ENCODE measurements around the gene ATF6B.
"Not testable (repeated sequence)": the region's sequence is repeated elsewhere in the genome, so short reads cannot be mapped to it uniquely, and the experiment has no call there.

Gene ATF6B

DNA sequence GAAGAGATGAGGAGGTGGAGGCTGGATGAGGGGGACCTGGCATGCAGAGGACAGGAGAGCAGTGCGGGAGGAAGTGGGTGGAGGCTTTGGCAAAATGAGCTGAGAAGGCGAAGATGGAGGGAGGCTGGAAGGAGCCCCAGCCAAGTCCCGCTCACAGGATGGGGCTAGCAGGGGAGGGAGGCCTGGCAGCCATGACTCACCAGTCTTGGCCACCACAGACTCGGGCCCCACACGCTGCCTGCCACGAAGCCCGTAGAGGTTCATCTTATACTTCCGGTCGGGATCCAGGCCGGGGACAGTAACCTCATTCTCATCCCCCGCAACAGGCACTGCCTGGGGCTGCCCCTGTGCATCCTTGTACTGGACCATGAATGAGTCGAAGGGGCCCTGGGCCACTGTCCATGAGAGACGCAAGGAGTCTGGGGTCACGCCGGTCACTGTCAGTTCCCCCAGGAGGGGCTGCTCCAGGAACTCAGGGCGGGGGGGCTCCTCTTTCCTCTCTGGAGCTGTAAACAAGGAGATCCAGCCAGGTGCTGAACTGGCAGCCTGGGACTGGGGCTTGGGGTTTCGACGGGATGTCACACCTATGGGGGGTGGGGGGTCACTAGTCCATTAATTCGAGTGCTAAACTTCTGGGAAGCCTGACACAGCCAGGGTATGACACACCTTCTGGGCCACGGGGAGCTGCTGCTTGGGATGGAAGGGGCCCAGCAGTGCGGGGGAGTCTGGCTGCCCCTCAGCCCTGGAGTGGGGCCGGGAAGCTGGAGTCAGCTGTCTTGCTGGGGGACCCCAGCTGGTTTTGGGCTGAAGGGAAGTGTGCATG, 46.7 kb downstream of the ATF6B start:
- DNase-seq (ENCODE audit: low spot score): no peak

DNA sequence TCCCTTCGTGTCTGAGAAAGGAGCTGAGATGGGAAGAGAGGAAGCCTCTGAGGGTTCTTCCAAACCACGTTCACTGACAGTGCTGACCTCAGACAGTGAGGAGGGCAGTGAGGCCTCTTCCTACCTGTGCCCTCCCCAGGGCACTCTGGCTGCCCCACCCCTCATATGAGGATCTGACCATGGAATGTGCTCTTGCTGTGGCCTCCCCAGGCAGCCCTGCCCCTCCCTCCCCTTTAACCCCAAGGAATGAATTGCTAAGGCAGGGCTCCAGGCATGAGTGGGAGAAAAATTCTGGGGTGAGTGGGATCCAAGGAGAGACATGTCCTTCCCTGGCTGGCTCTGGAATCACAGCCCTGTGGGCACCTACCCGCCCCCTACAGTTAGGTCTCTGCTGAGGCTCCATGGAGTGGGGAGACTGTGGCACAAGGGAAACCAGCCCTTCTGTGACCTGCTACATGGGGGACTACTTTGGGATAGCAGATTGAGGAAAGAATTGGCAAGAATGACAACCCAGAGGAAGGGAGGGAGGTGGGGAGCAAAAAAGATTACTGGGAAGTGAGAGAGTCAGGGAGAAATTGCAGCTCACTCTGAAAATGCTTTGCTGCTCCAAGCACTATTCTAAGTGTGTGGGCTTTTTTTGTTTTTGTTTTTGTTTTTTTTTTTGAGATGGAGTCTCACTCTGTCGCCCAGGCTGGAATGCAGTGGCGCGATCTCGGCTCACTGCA, 48.3 kb downstream of the ATF6B start:
- DNase-seq (ENCODE audit: low spot score): no peak

DNA sequence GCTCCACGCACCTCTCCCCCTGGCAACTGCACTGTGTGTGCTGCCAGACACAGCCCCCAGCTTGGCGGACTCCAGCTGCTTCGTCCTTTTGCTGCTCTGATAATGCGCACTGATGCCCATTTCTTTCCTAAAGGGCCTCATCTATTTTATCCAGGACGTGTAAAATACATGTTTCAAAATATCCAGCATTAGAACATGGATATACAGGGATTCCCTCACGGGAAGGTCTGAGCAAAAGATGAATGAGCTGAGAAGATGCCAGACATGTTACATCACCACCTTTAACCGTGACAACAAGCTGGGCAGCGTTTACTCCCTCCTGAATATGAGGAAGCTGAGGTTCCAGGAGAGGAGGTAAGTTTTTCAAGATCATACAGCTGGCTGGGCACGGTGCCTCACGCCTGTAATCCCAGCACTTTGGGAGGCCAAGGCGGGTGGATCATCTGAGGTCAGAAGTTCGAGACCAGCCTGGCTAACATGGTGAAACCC, 51.7 kb downstream of the ATF6B start:
- DNase-seq (ENCODE audit: low spot score): no peak

DNA sequence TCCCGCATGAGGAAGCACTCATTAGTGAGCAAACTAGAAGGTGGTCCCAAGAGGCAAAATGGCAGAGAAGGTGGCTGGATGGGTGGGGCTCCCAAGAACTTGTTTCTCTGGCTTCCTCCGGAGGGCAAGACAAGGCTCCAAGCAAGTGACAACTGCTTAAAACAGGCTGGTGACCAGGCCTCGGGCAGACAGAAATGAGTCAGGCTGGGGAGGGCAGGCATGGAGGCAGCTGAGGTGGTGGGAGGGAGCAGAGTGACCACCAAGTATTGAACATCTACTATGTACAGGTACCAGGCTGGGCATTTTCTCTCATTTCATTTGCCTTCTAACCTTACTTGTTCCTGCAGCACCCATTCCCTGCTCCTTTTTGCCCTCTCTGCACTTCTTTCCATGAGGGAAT, 52.3 kb downstream of the ATF6B start:
- DNase-seq (ENCODE audit: low spot score): no peak

DNA sequence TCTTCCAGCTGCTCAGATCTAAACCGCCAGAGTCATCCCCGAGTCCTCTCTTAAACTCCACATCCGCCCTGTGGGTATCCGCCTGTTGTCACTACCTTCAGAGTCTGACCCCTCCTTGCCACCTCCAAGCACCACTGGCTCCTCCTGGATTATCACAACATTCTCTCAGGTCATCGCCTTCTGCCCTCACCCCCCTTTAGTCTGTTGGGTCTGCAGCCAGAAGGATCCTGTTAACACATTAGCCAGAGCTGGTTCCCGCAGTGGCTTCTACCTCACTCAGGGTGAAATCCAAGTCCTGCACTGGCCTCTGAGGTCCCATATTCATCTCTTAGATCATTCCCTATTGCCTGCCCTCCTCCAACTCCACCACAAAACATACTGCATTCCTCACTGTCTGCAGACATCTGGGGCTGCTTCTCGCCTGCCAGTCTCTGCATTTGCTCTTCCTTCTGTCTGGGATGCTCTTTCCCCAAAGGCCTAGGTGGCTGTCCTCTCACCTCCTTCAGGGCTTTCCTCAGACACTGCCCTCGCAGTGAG, 53.0 kb downstream of the ATF6B start:
- DNase-seq (ENCODE audit: low spot score): no peak

DNA sequence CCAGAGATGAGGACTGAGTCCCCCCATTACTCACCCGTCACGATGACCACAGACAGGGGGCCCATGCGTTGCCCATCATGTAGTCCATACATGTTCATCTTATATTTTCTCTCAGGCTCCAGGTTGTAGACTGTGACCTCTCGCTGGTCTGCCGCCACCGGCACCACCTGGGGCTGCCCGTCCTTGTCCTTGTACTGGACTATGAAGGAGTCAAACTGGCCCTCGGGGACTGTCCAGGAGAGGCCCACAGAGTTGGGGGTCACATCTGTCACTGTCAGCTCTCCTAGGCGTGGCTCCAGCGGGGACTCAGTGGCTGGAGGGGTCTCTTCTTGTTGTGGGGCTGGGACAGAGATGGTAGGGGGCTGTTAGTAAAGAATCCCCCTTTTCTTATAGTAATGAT, 54.4 kb downstream of the ATF6B start:
- DNase-seq (ENCODE audit: low spot score): no peak

DNA sequence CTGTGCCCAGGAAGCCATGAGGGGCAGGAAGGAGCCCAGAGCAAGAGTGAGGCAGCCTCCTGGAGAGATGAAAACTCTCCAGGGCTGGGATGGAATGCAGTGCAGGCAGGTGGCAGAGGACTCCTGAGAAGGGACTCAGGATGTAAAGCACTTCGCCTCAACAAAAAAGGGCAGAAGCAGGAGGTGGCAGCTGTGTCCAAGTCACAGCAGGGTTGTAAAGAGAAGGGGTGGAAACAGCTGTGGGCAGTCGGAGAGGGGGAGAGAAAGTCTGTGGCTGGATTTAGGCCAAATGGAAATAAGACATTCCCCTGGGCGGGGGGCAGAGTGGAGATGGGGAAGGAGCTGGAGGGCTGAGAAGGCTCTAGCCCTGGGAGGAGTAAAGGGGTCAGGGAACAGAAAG, 54.9 kb downstream of the ATF6B start:
- no peak for DNase-seq (ENCODE audit: low spot score)

DNA sequence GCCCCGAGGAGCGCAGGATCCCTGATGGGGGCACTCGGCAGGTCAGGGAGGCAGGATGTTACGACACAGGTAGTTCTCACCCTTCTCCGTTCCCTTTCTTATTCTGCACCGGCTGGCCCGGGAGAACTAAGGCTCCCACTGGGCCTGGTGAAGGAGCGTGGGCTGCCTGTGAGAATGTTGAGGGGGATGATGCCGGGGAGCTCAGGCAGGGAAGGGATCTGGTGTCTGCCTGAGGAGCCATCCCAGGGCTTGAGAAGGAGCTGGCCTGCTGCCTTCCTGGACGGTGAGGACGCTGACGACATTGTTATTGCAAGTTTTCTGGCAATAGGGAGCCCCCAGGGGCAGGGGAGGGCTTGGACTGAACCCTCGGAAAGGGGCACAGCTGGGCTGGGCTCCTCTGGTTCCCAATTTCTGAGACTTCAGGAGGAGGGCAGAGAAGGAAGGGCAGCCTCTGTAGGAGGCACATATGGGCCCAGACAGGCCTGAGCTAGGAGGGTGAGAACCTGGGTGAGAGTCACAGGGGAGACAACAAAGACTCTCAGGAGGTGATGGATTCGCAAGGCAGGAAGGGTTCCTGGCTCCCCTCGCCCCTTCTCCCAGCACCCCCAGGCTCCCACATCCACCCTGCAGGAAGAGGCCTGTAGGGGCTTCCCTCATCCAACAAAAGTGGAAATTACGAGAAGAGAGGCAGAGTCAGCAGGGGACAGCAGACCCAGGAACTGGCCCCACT, 57.1 kb downstream of the ATF6B start:
- no peak for DNase-seq (ENCODE audit: low spot score)

DNA sequence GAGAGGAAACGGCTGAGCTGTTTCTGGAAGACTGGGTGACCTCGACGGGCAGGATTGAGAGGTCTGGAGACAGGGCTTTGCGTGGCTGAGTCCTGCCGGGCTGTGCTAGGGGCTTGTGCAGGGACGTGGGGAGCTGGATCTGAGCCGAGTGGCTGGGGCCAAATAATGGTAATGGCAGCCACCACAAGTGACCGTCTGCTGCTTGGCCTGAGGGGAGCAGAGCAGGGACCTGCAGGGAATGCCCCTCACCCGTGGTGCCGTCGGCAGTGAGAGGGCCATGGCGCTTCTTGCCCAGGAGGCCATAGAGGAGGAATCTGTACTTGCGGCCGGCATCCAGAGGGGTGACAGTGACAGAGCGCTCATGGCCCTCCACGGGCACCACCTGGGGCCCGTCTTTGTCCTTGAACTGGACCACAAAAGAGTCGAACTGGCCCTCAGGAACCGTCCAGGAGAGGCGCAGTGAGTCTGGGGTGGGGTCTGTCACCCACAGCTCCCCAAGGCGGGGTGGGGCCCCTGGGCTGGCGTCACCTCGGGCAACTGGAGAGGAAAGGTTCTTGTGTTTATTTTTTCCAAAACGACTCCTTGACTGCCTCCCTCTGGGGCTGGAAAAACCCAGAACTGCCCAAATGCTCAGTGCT, 58.0 kb downstream of the ATF6B start:
- no peak for DNase-seq (ENCODE audit: low spot score)

DNA sequence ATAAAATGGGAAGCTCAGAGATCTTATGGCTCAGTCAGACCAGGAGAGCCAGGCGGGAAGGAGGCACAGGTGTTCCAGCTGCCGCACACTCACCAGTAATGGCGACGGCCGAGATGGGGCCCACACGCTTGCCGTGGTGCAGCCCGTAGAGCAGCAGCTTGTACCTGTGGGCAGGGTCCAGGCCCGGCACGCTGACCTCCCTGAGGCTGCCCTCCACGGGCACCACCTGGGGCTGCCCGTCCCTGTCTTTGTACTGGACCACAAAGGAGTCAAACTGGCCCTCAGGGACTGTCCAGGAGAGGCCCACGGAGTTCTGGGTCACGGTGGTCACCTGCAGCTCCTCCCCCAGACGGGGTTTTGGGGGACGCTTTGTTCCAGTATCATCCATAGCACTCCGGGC, 58.6 kb downstream of the ATF6B start:
- no peak for DNase-seq (ENCODE audit: low spot score)

DNA sequence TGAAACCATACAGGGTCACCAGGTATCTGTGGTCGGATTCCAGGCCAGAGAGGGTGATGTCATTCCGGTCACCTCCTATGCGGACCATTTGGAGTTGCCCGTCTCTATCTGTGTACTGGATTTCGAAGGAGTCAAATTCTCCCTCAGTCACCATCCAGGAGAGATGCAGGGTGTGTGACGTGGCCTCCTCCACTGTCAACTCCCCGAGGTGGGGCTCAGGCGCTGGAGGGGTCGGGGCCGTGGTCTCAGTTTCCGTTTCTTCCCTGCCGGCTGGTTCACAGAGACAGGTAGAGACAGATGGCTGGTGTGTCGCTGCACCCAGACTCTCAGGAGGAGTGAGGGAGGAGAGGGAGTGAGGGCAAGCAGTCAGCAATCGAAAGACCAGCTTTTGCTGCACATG, 59.2 kb downstream of the ATF6B start:
- no peak for DNase-seq (ENCODE audit: low spot score)

DNA sequence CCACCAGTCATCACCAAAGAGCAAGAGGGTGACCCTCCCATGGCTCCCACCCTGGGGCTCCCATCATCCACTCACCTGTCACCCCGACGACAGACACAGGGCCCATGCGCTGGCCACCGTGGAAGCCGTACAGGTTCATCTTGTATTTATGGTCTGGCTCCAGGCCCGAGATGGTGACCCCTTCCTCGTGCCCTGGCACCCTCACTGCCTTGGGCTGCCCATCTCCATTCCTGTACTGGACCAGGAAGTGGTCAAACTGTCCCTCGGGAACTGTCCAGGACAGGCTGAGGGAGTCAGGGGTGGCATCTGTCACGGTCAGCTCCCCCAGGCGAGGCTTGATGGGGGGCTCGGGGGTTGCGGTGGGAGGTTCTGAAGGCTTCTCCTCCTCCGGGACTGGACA, 59.7 kb downstream of the ATF6B start:
- DNase-seq (ENCODE audit: low spot score): not testable (repeated sequence)

DNA sequence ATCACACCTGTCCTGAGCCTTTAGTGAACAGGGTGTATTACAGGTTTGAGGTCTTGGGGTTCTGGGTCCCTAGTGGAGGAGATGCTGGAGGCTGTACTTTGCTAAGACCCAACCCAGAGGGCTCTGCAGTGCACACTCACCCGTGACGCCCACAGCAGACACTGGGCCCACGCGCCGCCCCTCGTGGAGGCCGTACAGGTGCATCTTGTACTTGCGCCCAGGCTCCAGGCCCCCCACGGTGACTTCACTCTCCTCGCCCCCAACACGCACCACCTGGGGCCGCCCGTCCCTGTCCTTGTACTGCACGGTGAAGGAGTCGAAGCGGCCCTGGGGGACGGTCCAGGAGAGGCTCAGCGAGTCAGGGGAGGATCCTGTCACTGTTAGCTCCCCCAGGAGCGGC, 60.5 kb downstream of the ATF6B start:
- DNase-seq (ENCODE audit: low spot score): not testable (repeated sequence)
